Progenitor cell of endocrine pancreas (in vitro differentiated cells): ENCODE results near the gene MIPOL1. TPM values are rescaled to one million over a fixed set of nuclear protein-coding genes. Genes with fewer than 3 reads are reported as not detected.
"Not testable (repeated sequence)": the region's sequence is repeated elsewhere in the genome, so short reads cannot be mapped to it uniquely, and the experiment has no call there.

Experiments
- DNase-seq: peaks from one replicate; pipeline ENCODE4 v3.0.0; 2021; ENCODE audit warnings: low spot score; ENCODE audit not compliant: unreplicated experiment
- H3K27ac Mint-ChIP-seq: 2 replicates; pipeline ENCODE4 v1.8.0; 2021; ENCODE audit warnings: mild to moderate bottlenecking, moderate library complexity, mixed read lengths
- H3K27me3 Mint-ChIP-seq: 2 replicates; pipeline ENCODE4 v1.8.0; 2021; ENCODE audit warnings: mixed read lengths
- H3K36me3 Mint-ChIP-seq: 2 replicates; pipeline ENCODE4 v1.8.0; 2022; ENCODE audit warnings: mixed read lengths; ENCODE audit not compliant: insufficient read depth
- H3K4me1 Mint-ChIP-seq: 2 replicates; pipeline ENCODE4 v1.8.0; 2021; ENCODE audit warnings: low read depth, mixed read lengths
- H3K4me3 Mint-ChIP-seq: 2 replicates; pipeline ENCODE4 v1.8.0; 2021; ENCODE audit warnings: low read depth, mild to moderate bottlenecking, moderate library complexity, mixed read lengths
- H3K9me3 Mint-ChIP-seq: 2 replicates; pipeline ENCODE4 v1.8.0; 2021; ENCODE audit warnings: low read depth, mixed read lengths
- total RNA-seq: library from RNA; stranded (reverse); gene quantifications from 2 replicates; pipeline ENCODE4 v1.2.1, GENCODE V29; 2021
- TF ChIP-seq, protein P1 (sequence below): fragments of 200-600 bp; sonication (generic); IDR thresholded peaks from one replicate; pipeline ENCODE4 v1.5.0; 2021; ENCODE audit warnings: antibody characterized with exemption, mild to moderate bottlenecking; ENCODE audit not compliant: unreplicated experiment

The MIPOL1 gene
- total RNA-seq, 1 donor from 2014 or later, result 25.6 TPM

DNA sequence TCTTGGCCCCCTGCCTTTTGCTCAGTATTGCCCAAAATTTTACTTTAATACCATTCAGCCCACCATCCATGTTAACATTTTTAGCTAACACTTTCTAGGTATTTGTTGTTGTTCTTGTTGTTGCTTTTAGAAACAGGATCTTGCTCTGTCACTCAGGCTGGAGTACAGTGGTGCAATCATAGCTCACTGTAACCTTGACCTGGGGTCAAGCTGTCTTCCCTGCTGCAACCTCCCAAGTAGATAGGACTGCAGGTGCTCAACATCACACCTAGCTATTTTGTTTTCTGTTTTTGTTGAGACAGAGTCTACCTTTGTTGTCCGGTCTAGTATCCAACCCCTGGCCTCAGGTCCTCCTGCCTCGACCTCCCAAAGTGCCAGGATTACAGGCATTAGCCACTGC, 4.0 kb downstream of the MIPOL1 start:
- TF ChIP-seq, protein P1, sequence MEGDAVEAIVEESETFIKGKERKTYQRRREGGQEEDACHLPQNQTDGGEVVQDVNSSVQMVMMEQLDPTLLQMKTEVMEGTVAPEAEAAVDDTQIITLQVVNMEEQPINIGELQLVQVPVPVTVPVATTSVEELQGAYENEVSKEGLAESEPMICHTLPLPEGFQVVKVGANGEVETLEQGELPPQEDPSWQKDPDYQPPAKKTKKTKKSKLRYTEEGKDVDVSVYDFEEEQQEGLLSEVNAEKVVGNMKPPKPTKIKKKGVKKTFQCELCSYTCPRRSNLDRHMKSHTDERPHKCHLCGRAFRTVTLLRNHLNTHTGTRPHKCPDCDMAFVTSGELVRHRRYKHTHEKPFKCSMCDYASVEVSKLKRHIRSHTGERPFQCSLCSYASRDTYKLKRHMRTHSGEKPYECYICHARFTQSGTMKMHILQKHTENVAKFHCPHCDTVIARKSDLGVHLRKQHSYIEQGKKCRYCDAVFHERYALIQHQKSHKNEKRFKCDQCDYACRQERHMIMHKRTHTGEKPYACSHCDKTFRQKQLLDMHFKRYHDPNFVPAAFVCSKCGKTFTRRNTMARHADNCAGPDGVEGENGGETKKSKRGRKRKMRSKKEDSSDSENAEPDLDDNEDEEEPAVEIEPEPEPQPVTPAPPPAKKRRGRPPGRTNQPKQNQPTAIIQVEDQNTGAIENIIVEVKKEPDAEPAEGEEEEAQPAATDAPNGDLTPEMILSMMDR, result no peak
- DNase-seq, result no peak
- Mint-ChIP-seq H3K4me3 (no peak overlapping the region), H3K27ac (no peak overlapping the region), H3K4me1 (peaks cover 10% of the 10 kb centered on the region), H3K36me3 (peaks cover 22% of the 10 kb centered on the region), H3K9me3 (peaks cover 18% of the 10 kb centered on the region), H3K27me3 (no peaks in the 10 kb centered on the region)

DNA sequence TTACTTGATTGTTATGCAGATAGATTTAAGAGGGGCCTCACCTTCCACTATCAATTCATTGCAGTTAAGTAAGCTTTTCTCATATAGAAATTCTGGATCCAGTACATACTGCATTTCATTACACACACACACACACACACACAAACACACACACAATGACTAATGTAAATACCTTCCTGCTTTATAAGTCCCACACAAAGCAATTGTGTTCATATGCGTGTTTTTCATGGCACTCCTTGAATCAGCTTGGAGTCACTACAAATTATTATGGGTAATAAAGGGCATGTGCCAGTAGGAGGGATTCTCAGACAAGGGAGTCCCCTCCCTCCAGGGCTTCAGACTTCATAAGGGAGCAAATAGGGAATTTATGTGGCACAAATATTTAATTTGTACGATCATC, 4.5 kb downstream of the MIPOL1 start:
- Mint-ChIP-seq H3K9me3 (peaks cover 23% of the 10 kb centered on the region), H3K27me3 (no peaks in the 10 kb centered on the region), H3K4me1 (peaks cover 10% of the 10 kb centered on the region), H3K36me3 (peaks cover 27% of the 10 kb centered on the region), H3K27ac (no peak overlapping the region), H3K4me3 (no peak overlapping the region)
- DNase-seq, result no peak
- TF ChIP-seq, protein P1, result no peak

- DNase-seq, result no peak
- Mint-ChIP-seq H3K36me3 (peaks cover 27% of the 10 kb centered on the region), H3K4me1 (peaks cover 10% of the 10 kb centered on the region), H3K27me3 (no peaks in the 10 kb centered on the region), H3K9me3 (peaks cover 24% of the 10 kb centered on the region), H3K4me3 (no peak overlapping the region), H3K27ac (peak overlapping the region; percentile 20)
- TF ChIP-seq, protein P1, result no peak
Measured at GRCh38 chr14:37202812-37203211, 5.1 kb downstream of the MIPOL1 start.

- H3K4me3 Mint-ChIP-seq, result no peak overlapping the region
- TF ChIP-seq, protein P1, result no peak
- peaks cover 10% of the 10 kb centered on the region for H3K4me1 Mint-ChIP-seq
- no peak for DNase-seq
- peaks cover 29% of the 10 kb centered on the region for H3K36me3 Mint-ChIP-seq
- H3K9me3 Mint-ChIP-seq, result peaks cover 24% of the 10 kb centered on the region
- no peaks in the 10 kb centered on the region for H3K27me3 Mint-ChIP-seq
- no peak overlapping the region for H3K27ac Mint-ChIP-seq
Measured at GRCh38 chr14:37203423-37203822, 5.7 kb downstream of the MIPOL1 start.

- H3K36me3 Mint-ChIP-seq, result peaks cover 37% of the 10 kb centered on the region
- not testable (repeated sequence) for H3K27me3 Mint-ChIP-seq, H3K27ac Mint-ChIP-seq, DNase-seq, H3K4me1 Mint-ChIP-seq, H3K4me3 Mint-ChIP-seq
- peaks cover 30% of the 10 kb centered on the region for H3K9me3 Mint-ChIP-seq
Measured at GRCh38 chr14:37205623-37206605, 8.2 kb downstream of the MIPOL1 start.

- DNase-seq, H3K27me3 Mint-ChIP-seq, H3K4me3 Mint-ChIP-seq, H3K27ac Mint-ChIP-seq, H3K4me1 Mint-ChIP-seq: not testable (repeated sequence)
- peaks cover 46% of the 10 kb centered on the region for H3K36me3 Mint-ChIP-seq
- H3K9me3 Mint-ChIP-seq, result peaks cover 35% of the 10 kb centered on the region
Measured at GRCh38 chr14:37209617-37210016, 11.9 kb downstream of the MIPOL1 start.
